Measurements from ENCODE around the gene MC1R. TPM values are rescaled to one million over a fixed set of nuclear protein-coding genes. Genes with fewer than 3 reads are reported as not detected.
"Not testable (repeated sequence)": the region's sequence is repeated elsewhere in the genome, so short reads cannot be mapped to it uniquely, and the experiment has no call there.

MC1R gene
- total and polyA plus RNA-seq, 8 donors, result 1.3 to 11.3 (median 2.9) TPM

DNA sequence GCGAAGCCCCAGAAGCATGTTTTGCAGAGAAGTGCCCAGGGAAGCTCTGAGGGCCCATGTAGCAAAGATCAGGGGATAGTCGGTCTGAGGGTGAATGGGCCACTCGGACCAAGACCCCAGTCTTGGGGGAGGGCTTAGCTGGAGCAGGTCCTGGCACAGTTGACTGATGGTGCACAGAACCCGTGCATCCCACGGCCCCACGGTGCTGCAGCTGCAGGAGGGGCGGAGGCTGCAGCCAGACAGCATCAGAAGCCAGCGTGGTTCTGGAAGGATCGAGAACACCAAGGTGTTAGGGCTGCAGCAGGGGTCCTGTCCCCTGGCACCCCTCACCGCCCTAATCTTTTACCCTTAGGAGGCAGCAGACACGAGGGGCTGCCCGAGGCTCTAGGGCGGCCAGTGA is 6.5 kb upstream of the MC1R start:
- Histone ChIP-seq H3K9me3 (no peaks in the 10 kb centered on the region), H3K27ac (no peak overlapping the region), H3K4me1 (peaks cover 0 to 11% (median 6%) of the 10 kb centered on the region in 4 donors), H3K36me3 (peaks cover 17 to 63% (median 61%) of the 10 kb centered on the region in 4 donors), H3K4me3 (no peak overlapping the region), H3K27me3 (no peaks in the 10 kb centered on the region)
- TF ChIP-seq POLR2AphosphoS5 (IDR thresholded peaks at IDR 0.05) (no peak), POLR2A (IDR thresholded peaks at IDR 0.05) (no peak), CTCF (IDR thresholded peaks at IDR 0.05) (no peak), EP300 (IDR thresholded peaks at IDR 0.05) (no peak)
- no peak for DNase-seq
- WGBS, 5 donors, result 86 to 100% (median 90%) methylated on average over 1 to 13 of the region's 13 CpGs
- intact Hi-C loops (cut with DNase I; ENCODE audit: low total_unique reads), result no loop called here

DNA sequence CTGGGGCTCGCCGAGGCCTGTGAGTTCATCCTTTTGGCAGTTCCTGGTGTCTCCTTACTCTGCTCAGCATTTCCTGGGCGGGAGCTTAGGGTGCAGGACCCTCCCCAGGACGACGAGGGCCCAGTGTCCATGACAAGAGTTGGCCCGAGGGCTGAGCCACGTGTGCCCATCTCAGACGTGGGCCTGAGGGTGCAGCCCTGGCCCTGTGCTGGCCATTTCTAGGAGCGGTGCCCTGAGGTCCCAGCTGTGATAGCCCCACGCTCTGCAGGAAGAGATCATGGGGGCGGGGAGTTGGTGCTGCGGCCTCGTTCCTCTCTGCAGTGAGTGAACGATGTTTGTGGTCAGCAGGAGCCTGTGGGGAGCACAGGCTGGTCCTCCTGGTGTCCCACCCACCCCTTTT is 6.0 kb upstream of the MC1R start:
- TF ChIP-seq POLR2A (IDR thresholded peaks at IDR 0.05), result no peak
- TF ChIP-seq EP300 (IDR thresholded peaks at IDR 0.05), result no peak
- no peak for TF ChIP-seq CTCF (IDR thresholded peaks at IDR 0.05)
- no peak for TF ChIP-seq POLR2AphosphoS5 (IDR thresholded peaks at IDR 0.05)
- DNase-seq, result no peak
- 67 to 88% (median 73%) methylated on average over 9 to 14 of the region's 14 CpGs for WGBS, 5 donors
- intact Hi-C loops (cut with DNase I; ENCODE audit: low total_unique reads), result no loop called here
- peaks cover 0 to under 1% (median 0%) of the 10 kb centered on the region in 3 donors for H3K27me3 ChIP-seq
- H3K4me3 ChIP-seq, result no peak overlapping the region
- H3K27ac ChIP-seq, result no peak overlapping the region
- peaks cover 17 to 59% (median 58%) of the 10 kb centered on the region in 4 donors for H3K36me3 ChIP-seq
- no peaks in the 10 kb centered on the region for H3K9me3 ChIP-seq
- peaks cover 2 to 16% (median 11%) of the 10 kb centered on the region in 4 donors for H3K4me1 ChIP-seq

DNA sequence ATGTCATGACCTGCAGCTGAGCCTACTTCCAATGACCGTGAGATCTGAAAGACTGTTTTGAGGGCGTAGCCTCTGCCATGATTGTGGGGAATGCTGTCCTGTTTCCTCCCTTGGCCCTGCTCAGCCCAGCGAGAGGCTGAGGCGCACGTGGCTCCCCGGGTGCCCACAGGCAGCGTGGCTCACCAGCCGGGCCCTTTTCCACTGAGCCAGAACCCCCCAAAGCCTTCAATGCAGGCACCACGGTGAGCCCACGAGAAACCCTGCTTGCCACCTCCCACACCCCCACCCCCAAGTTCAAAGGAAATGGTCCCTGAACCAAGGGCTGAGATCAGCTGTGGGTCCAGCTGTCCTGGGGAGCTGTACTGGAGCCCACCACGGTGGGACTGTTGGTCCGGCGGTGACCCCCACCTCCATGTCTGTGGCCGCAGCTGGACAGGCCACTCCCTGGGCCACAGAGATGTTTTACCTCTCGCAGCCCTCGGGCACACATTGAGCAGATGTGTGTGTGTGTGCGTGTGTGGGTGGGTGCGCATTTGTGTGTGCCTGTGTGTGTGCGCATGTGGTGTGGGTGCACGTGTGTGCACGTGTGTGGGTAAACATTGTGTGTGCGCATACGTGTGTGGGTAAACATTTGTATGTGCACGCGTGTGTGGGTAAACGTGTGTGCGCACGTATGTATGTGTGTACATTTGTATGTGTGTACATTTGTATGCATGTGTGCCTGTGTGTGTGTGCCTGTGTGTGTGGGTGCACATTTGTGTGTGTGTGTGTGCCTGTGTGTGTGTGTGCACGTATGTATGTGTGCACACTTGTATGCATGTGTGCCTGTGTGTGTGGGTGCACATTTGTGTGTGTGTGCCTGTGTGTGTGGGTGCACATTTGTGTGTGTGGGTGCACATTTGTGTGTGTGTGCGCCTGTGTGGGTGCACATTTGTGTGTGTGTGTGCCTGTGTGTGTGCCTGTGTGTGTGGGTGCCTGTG is 5.0 kb upstream of the MC1R start:
- no peak for DNase-seq
- H3K27ac ChIP-seq, result no peak overlapping the region
- 75 to 83% (median 78%) methylated on average over 30 of the region's 30 CpGs for WGBS, 5 donors
- H3K27me3 ChIP-seq, result peaks cover 0 to 11% (median 0%) of the 10 kb centered on the region in 3 donors
- H3K4me1 ChIP-seq, result peaks cover 13 to 26% (median 21%) of the 10 kb centered on the region in 4 donors
- intact Hi-C loops (cut with DNase I; ENCODE audit: low total_unique reads), result no loop called here
- no peak for TF ChIP-seq POLR2AphosphoS5 (IDR thresholded peaks at IDR 0.05)
- TF ChIP-seq CTCF (IDR thresholded peaks at IDR 0.05), result no peak
- no peak for TF ChIP-seq EP300 (IDR thresholded peaks at IDR 0.05)
- no peak for TF ChIP-seq POLR2A (IDR thresholded peaks at IDR 0.05)
- H3K36me3 ChIP-seq, result peaks cover 15 to 49% (median 48%) of the 10 kb centered on the region in 4 donors
- H3K4me3 ChIP-seq, result no peak overlapping the region
- no peaks in the 10 kb centered on the region for H3K9me3 ChIP-seq

DNA sequence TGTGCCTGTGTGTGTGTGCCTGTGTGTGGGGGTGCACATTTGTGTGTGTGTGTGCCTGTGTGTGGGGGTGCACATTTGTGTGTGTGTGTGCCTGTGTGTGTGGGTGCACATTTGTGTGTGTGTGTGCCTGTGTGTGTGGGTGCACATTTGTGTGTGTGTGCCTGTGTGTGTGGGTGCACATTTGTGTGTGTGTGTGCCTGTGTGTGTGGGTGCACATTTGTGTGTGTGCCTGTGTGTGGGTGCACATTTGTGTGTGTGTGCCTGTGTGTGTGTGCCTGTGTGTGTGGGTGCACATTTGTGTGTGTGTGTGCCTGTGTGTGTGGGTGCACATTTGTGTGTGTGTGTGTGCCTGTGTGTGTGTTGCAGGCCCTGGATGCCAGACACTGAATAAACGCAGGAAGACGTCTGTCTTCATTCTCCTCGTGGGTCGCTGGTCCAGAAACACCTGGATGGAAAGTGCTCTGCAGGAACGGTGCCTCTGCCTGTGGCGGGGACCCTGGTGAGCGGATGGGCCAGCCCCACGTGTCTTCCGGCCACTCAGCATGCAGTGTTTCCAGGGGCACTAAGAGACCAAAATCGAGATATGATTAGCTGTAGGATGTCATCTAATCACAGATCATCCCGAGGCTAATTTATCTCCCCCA is 3.9 kb upstream of the MC1R start:
- intact Hi-C loops (cut with DNase I; ENCODE audit: low total_unique reads); H3K9me3 ChIP-seq; H3K4me3 ChIP-seq; H3K27ac ChIP-seq; DNase-seq: not testable (repeated sequence)
- Histone ChIP-seq H3K27me3 (peaks cover 0 to 22% (median 0%) of the 10 kb centered on the region in 3 donors), H3K36me3 (peaks cover 10 to 38% (median 37%) of the 10 kb centered on the region in 4 donors), H3K4me1 (peaks cover 15 to 35% (median 26%) of the 10 kb centered on the region in 4 donors)
- WGBS, 5 donors, result 46 to 68% (median 57%) methylated on average over 11 of the region's 11 CpGs

All from stomach (tissue), 9 donors.